NCI-H774 (cell line): ENCODE measurements around the gene KCNT2.

Experiments used
- DNase-seq: peaks from one replicate; lab custom pipeline; 2025; lab: John Stamatoyannopoulos, UW

Gene KCNT2

GRCh38 chr1:196445775-196446174 is 162.5 kb downstream of the KCNT2 start:
- DNase-seq = no peak

- no peak for DNase-seq
Observed at GRCh38 chr1:196444634-196445033, 163.6 kb downstream of the KCNT2 start.

- no peak for DNase-seq
Observed at GRCh38 chr1:196442366-196442765, 165.9 kb downstream of the KCNT2 start.

- no peak for DNase-seq
Observed at GRCh38 chr1:196440711-196441110, 167.5 kb downstream of the KCNT2 start.

- DNase-seq = no peak
Observed at GRCh38 chr1:196438329-196438728, 169.9 kb downstream of the KCNT2 start.

- DNase-seq = no peak
Observed at GRCh38 chr1:196437671-196438070, 170.6 kb downstream of the KCNT2 start.

- DNase-seq = no peak
Observed at GRCh38 chr1:196433000-196433399, 175.2 kb downstream of the KCNT2 start.

- no peak for DNase-seq
Observed at GRCh38 chr1:196427976-196428734, 180.1 kb downstream of the KCNT2 start.

- DNase-seq = no peak
Observed at GRCh38 chr1:196425513-196425912, 182.7 kb downstream of the KCNT2 start.

GRCh38 chr1:196423612-196424011 is 184.6 kb downstream of the KCNT2 start:
- no peak for DNase-seq

GRCh38 chr1:196418772-196419171 is 189.5 kb downstream of the KCNT2 start:
- DNase-seq = no peak

GRCh38 chr1:196415978-196416377 is 192.3 kb downstream of the KCNT2 start:
- DNase-seq = no peak

- no peak for DNase-seq
Observed at GRCh38 chr1:196412326-196412725, 195.9 kb downstream of the KCNT2 start.

GRCh38 chr1:196410768-196411167 is 197.5 kb downstream of the KCNT2 start:
- no peak for DNase-seq

- no peak for DNase-seq
Observed at GRCh38 chr1:196409586-196409985, 198.7 kb downstream of the KCNT2 start.

GRCh38 chr1:196407358-196408051 is 200.7 kb downstream of the KCNT2 start:
- DNase-seq = no peak

- no peak for DNase-seq
Observed at GRCh38 chr1:196405839-196406238, 202.4 kb downstream of the KCNT2 start.

- DNase-seq = no peak
Observed at GRCh38 chr1:196403803-196404690, 204.2 kb downstream of the KCNT2 start.

GRCh38 chr1:196401891-196402290 is 206.3 kb downstream of the KCNT2 start:
- DNase-seq = no peak

- no peak for DNase-seq
Observed at GRCh38 chr1:196401452-196401833, 206.8 kb downstream of the KCNT2 start.

- DNase-seq = no peak
Observed at GRCh38 chr1:196400478-196401451, 207.5 kb downstream of the KCNT2 start.
